CD4-positive, alpha-beta T cell treated with Interleukin-15 for 4 hours (primary cell): ENCODE measurements around the gene E2F7.
A peak's percentile ranks its signal among the peaks of the same experiment; 100 is the strongest.

ENCODE experiments used
- DNase-seq: peaks from one replicate; pipeline ENCODE4 v3.0.0-alpha.2; 2020; ENCODE audit warnings: low spot score

E2F7 gene

DNA sequence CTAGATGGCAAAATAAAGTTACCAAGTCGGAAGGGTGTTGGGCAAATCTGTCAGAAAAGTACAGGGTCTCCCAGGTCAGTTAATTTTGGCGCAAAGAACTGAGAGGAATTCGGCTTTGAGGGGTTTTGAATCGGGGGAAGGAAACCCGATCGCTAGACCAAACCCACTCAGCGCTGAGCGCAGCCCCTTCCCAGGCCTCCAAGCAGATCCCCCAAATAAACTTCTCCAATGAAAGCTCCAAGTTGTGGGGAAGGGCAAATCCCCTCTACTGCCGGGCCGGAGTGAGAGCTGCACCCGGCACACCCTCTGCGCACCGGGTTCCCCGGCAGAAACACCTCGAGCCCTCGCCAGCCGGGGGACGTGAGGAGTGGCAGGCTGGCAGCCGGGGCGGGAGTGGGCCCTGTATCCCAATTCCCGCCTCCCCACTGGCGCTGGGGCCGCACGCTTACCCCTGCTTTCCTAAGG is 441 bp downstream of the E2F7 start:
- DNase-seq: no peak

DNA sequence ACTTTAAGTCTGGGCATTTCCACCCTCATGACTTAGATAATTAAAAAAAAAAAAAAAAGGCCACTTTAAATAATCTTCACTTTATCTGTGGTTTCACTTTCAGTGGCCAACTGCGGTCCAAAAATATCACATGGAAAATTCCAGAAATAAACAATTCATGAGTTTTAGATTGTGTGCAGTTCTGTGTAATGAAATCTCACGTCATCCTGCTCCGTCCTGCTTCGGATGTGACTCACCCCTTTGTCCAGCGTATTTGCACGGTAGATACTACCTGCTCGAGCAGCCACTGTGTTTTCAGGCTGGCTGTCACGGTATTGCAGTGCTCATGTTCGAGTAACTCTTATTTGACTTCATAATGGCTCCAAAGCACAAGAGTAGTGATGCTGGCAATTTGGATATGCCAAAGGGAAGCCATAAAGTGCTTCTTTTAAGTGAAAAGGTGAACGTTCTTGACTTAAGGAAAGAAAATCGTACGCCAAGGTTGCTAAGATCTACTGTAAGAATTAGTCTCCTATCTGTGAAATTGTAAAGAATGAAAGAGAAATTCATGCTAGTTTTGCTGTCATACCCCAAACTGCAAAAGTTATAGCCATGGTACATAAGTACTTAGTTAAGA is 2.4 kb downstream of the E2F7 start:
- no peak for DNase-seq

DNA sequence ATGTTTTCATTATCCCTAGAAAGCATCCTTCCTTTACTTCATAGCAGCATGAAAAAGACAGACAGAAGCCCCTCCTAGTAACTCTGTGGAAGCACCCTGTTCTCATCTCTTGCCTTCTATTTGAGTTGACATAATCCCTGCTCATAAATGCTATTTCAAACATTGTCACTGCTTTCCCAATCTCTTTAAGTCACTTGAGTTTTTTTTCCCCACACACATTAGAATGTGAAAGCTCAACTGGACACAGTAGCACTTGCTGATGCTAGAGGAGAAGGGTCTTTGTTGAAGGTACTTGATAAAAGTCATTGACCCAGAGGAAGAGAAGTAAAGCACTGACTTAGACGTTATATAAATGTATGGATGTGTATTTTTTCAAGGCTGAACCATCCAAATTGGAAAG is 3.0 kb downstream of the E2F7 start:
- no peak for DNase-seq

DNA sequence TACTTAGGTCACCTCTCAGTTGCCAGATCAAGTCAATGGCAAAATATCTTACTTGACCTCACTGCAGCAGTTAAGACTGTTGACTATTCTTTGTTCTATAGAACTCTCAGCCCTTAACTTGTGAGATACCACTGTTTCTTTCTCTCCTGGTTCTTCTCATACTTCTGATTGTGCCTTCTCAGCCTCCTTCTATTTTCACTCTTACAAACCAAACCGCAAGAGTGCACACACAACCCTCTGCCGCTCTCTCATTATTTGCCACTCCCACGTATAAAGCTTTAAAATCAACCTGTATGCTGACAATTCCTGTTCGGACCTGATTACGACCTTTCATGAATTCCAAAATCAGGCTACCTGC is 4.5 kb downstream of the E2F7 start:
- DNase-seq: no peak

DNA sequence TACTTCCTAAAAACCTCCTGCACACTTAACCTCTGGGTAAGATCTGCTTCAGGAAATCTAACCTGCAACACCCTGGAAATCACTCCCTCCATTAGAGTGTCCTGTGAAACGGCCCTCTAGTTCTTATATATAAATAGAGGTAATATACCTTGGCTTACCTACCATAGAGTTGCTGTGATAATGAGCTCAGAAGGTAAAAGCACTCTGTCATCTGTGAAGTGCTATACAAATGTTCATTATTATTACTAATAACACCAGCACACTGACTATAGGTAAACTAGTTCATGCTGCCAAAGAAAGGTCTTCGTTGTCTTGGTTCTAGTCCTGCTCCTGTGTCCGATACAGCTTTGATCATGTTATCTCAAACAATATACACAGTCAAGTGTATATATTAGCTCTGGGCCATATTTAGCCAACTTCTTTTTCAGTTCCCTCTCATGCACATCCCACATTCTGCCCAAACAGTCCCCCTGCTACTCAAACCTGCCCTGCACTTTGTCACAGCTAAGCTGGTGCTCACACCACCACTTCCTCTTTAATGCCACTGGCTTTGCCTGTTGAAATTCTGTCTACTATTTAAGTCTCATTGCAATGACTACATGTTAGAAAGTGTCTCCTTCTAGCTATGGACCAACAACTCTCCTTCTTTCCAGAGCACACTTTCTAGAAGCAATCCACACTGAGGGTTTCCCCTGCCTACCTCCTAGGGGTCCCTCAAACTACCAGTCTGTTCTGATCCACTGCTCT is 5.1 kb downstream of the E2F7 start:
- no peak for DNase-seq

DNA sequence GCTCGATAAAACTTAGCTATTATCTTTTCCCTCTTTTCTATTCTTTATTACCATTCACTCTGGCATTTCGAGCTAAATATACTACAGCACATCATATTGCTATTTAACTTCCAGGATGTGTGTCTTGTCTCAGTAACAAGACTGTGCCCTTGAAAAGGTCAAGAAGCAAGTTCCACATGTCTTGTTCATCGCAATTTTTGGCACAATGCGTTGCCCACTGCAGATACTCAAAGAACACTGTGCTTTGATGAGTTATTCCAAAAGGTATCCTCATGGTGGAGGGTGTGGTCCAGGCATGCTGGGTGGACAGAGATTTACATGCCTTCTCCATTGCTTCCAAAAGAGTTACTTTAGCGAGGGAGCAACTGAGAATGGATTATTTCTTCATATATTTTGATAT is 6.6 kb downstream of the E2F7 start:
- no peak for DNase-seq

GRCh38 chr12:77054851-77055250 is 10.5 kb downstream of the E2F7 start:
- DNase-seq: no peak

DNA sequence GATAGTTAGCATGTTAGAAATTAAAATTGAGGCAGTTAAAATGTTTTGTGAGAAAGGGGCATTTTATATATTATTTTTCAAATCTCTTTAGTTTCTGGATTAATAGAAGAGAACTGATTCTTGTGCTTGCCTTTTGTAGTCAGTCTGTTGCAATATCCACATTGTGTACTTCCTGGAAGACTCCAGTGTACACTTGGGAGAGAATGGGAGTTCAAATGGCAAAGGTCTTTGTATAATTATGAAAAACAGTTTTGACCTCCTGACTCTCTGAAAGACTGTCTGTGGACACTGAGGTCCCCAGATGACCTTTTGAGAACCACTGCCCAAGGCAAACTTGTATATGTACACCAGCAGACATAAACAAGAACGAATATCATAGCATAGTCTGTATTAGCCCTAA is 12.1 kb downstream of the E2F7 start:
- DNase-seq: no peak

DNA sequence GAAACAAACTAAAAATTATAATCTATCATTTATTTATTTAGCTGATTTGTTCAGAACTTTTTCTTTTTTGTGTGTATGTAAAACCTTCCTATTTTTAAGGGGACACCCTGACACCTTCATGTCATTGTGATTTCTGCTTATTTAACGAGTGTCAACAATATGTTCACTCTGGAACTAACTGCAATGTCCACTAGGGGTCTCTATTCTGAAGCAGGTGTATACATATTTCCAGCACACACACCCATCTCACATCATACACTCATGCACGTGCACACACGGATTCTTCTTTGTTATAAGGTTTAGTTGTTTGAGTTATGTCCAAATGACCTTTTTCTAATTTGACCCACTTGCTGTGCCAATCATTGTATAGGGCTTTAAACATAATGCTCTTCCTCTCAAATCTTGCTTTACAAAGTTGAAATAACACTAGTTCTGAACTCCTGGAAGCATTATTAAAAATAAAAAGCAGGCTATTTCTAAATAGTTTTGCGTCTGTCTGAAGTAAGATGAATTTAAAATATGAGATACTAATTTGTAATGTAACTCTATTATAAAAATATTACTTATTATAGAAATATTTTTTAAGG is 15.5 kb downstream of the E2F7 start:
- peak; percentile 65 for DNase-seq

DNA sequence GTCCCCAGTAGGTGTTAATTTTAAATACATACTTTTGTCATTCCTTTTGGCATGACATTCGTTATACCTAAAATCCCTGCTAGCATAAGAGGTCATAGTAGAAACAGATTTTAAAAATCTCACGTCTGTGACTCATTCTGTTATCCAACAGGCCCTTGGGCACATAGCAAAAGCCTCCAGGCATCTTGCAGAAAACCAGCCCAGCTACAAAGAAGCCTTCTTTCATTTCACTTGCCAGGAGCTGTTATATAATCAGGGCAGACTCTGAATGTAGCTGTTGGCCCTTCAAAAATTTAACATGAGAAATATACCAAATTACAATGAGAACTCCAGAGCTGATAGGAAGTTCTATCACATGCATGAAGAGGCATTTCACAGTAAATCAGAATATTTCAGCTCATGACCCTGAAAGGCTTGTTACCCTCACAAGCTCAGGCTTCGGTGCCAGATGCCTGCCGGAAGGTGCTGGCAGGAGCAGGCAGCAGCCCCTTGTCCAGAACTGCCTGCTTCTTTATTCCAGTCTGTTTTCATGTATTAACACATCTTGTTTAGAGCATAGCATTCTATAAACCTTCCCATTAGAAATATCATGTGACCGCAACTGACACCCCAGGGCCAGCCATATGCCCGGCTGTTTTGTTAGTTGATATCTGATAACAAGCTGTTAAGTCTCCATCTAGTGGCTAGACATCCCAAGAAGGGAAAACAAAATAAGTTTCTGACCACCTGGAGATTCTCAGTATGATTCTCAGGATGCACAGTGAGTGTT is 17.8 kb downstream of the E2F7 start:
- DNase-seq: no peak

DNA sequence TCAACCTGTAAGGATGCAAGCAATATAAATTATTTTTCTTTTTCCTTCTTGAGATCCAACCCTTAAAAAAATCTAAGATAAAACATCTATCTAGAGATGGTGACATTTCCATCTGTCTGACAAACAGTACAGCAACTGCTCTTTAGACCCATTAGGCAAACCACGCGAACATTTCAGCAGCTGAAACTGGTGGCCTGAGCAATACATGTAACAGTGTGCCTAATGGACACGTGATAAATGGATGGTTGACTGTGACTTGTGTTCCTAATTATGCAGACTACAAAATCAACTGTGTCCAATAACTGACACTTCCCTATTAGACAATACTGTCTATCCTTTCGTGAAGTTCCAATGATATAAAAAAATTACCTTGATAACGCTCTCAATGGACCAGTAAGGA is 18.9 kb downstream of the E2F7 start:
- DNase-seq: no peak

DNA sequence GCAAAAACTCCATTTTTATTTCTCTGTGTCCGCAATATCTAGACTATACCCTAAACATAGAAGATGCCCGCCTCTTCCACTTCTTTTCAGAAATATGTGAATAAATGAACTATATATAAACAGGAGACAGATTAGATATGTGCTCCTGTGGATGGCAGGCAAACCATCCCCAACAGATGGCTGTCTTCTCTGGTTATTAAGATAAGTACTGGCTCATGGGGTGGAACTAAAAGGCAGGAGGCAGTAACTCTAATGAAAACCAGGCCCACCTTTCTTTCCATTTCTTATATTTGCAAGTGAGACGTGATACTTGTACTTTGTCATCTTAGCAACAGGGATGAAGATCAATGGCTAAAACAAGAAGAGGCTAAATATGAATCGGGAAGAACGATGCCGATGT is 20.2 kb downstream of the E2F7 start:
- no peak for DNase-seq

- no peak for DNase-seq
These were observed 20.6 kb downstream of the E2F7 start for GRCh38 chr12:77044721-77045120.

GRCh38 chr12:77042833-77043232 is 22.5 kb downstream of the E2F7 start:
- no peak for DNase-seq

- DNase-seq: no peak
These were observed 25.1 kb downstream of the E2F7 start for GRCh38 chr12:77040231-77040630.

DNA sequence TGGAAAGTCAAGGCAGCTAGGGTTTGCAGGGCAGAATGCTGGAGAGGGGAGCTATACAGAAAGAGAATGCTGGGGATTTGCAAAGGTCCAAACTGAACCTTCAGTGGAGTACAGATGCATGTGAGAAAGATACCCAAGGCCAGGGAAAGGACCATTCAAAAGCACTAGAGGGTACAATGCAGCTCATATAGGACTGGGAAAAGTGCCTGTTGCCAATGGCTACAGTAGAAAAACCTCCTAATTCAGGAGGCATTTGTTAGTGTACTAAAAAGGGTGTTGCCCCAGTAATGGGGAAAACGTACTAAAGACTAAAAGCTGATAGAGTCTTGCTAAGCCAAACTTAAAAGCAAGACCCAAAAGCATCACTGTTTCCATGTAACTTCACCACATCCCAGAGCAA is 30.1 kb downstream of the E2F7 start:
- DNase-seq: no peak

GRCh38 chr12:77033658-77034536 is 31.5 kb downstream of the E2F7 start:
- no peak for DNase-seq

DNA sequence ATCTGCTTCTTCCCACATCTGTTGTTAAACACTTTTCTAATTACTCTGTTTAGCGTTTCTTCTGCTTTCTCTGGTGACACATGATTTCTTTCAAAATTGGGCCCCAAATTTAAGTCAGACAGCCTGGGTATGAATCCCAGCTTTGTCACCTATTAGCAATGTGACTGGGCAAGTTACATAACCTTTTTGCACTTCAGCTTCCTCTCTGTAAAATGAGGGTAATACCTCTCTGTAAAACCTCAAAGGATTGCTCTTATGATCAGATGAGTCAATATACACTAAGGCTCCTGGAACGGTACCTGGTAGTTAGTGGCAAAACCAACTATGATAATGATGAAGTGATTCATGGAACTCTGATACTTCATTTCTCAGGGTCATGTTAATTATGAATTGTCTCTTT is 33.0 kb downstream of the E2F7 start:
- peak; percentile 20 for DNase-seq

- DNase-seq: peak; percentile 14
These were observed 33.6 kb downstream of the E2F7 start for GRCh38 chr12:77031745-77032144.

DNA sequence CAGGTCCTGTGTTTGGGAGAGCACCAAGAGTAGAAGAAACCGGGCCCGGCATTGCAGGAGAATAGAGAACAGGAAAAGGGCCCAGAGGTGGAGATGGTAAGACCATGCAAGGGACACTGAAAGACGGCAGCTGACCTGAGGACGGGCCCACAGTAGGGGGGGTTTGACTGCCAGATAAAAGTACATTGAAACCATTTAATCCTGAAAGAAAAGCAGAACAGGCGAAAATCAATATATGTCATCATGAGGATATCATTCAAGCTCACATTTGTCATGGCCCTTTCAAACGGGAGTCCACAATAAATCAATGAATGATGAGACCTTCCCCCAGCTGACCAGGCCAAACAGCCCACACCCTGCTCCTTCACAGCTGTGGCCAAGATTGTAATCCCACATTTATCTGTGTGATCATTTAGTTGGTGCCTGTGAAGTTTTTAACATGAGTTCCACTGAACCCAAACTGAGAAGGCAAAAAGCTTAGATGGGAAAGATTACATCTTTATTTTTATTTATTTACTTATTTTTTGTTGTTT is 39.5 kb downstream of the E2F7 start:
- DNase-seq: no peak

GRCh38 chr12:77023501-77023900 is 41.9 kb downstream of the E2F7 start:
- no peak for DNase-seq

DNA sequence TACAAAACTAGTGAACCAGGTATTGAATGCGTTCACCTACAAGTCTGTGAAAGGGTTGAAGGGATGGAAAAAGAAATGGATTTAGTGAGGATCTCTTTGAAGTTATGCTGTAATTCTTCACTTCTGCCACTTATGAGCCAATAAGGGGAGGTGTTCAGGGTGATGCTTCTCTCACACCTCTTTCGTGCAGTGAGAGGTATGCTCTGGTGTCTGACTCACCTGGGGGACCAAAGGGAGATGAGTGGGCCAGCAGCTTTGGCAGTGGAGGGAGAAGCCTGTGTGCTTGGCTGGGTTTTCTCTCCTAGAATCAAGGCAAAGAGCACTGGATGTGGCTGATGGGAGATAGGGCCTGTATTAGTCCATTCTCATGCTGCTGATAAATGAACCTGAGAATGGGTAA is 45.4 kb downstream of the E2F7 start:
- DNase-seq: no peak
